Fibroblast of pulmonary artery (primary cell): ENCODE data around the gene CDC25B.

Experiments
- DNase-seq: peaks from one replicate; pipeline ENCODE4 v3.0.0-alpha.2; 2010; ENCODE audit warnings: low read depth
- H3K4me3 ChIP-seq: replicated peaks from 2 replicates; pipeline ENCODE4 v1.5.1; 2011; ENCODE audit warnings: low read depth, mild to moderate bottlenecking, control low read depth, low read length, moderate library complexity
- TF ChIP-seq, protein P1 (sequence below): IDR thresholded peaks from 2 replicates; pipeline ENCODE4 v1.5.1; 2011; ENCODE audit warnings: mild to moderate bottlenecking, control low read depth, low read length, inconsistent platforms; ENCODE audit errors: missing control alignments

The CDC25B gene

DNA sequence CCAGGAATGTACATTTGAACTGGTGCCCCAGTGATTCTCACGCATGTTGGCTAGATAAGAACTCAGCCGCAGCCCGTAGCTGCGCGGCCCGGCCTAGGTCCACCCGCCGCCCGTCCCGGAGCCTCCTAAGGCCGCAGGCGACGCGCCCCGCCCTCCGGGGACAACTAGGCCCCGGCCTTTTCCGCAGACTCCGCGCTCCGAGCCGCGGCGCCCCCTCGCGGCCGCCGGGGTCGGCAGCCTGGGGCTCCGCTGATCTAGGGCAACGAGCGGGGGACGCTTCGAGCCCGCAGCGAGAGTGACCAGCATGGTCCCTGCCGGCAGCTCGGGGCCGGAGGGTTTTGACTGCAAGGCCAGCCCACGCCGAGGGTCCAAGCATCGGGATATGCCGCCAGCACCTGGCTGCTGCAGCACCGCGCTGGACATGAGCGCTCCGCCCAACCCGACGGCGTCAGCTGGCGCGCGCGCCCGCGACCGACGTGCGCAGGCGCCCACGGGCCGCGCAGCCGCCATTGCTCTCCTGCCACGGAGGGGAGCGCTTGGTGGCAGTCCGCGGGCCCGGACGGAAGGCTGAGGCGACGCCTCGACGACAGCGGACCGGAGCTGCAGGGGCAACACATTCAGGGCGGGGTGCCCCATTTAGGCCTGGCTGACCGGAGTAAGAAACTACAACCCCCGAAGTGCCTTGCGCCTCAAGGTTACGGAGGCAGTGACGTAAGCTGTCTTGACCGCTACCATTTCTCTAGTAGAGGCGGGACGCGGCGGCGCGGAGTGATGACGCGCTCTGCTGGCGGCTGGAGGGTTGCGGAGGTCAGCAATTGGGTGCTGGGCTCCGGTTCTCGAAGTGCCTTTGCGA lies 24.2 kb downstream of the CDC25B start, which contains the start of gene AP5S1:
AP5S1 (plus strand) TSS at position 500 of the 853 bp plus-strand sequence. CDS start 1,571 bp downstream, outside the sequence.
- TF ChIP-seq, protein P1, sequence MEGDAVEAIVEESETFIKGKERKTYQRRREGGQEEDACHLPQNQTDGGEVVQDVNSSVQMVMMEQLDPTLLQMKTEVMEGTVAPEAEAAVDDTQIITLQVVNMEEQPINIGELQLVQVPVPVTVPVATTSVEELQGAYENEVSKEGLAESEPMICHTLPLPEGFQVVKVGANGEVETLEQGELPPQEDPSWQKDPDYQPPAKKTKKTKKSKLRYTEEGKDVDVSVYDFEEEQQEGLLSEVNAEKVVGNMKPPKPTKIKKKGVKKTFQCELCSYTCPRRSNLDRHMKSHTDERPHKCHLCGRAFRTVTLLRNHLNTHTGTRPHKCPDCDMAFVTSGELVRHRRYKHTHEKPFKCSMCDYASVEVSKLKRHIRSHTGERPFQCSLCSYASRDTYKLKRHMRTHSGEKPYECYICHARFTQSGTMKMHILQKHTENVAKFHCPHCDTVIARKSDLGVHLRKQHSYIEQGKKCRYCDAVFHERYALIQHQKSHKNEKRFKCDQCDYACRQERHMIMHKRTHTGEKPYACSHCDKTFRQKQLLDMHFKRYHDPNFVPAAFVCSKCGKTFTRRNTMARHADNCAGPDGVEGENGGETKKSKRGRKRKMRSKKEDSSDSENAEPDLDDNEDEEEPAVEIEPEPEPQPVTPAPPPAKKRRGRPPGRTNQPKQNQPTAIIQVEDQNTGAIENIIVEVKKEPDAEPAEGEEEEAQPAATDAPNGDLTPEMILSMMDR: peak; percentile 39
- DNase-seq: peak; percentile 97
- peak within 1 kb of the TSS; percentile 71 for H3K4me3 ChIP-seq

DNA sequence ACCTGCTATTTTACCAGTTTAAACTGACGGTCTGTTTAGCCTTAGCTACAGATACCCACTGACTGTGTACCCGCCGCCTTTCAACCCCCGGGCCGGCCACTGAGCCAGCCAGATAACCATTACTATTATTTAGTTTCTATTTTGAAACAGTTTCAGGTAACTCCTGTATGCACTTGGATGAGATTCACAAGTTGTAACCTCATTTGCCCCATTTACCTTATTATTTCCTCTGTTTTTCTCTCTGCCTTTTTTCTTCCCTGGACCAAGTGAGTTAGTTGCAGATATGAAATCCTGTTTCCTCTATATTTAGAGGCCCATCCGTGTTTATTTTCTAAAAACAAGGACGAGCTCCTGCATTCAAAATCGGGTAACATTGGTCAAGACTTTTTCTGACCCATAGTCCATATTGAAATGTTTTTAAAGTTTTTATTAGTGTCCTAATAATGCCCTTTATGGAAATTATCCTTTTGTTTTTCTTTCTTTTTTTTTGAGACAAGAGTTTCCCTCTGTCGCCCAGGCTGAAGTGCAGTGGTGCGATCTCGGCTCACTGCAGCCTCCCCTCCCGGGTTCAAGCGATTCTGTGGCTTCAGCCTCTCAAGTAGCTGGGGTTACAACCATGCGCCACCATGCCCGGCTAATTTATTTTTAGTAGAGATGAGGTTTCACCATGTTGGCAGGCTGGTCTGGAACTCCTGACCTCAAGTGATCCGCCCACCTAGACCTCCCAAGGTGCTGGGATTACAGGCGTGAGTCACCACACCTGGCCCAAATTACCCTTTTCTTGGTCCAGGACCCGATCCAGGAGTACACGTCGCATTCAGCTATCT lies 25.0 kb downstream of the CDC25B start:
- TF ChIP-seq, protein P1: no peak
- DNase-seq: no peak
- peak overlapping the region; percentile 71 for H3K4me3 ChIP-seq

DNA sequence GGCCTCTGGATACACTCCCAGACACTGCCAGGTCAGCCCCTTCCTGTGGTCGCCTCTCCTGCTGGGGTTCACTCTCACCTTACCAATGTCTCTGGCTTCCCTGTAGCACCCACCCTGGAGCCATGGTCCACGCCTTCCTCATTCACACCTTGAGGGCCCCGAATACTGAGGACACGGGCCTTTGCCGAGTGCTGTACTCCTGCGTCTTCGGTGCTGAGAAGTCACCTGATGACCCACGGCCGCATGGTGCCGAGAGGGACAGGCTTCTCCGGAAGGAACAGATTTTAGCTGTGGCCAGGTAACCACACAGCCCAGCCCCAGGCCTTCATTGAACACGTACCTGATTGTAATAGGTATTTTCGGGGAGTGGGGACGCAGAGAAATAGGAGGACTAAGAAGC lies 25.9 kb downstream of the CDC25B start:
- DNase-seq: no peak
- no peak overlapping the region for H3K4me3 ChIP-seq
- TF ChIP-seq, protein P1: no peak

- TF ChIP-seq, protein P1: no peak
Measured at GRCh38 chr20:3823881-3824280, 27.8 kb downstream of the CDC25B start.

DNA sequence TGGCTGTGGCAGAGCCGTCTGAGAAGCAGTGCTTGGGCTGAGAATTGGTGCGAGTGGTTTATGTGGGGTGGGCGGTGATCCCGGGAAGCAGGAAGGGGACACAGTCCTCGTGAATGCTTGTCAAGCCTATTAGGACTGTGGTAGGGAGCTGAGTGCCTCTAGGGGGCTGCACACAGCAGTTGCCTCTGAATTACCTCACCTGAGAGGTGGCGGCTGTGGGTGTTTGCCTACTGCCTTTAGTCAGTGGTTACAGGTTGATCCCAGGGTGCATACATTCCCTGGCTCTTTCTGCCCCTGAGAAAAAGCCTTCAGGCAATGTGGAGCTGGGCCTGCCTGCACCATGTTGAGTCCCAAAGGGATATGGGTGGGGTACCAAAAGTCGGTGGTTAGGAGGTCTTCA lies 29.4 kb downstream of the CDC25B start:
- H3K4me3 ChIP-seq: no peak overlapping the region
- TF ChIP-seq, protein P1: no peak
- no peak for DNase-seq

More at GRCh38 chr20:3823881-3824280, 27.8 kb downstream of the CDC25B start:
- DNase-seq: no peak
- H3K4me3 ChIP-seq: no peak overlapping the region

- DNase-seq: no peak
- no peak overlapping the region for H3K4me3 ChIP-seq
Measured at GRCh38 chr20:3826420-3826819, 30.3 kb downstream of the CDC25B start.

More at GRCh38 chr20:3826420-3826819, 30.3 kb downstream of the CDC25B start:
- TF ChIP-seq, protein P1: no peak
